MCF 10A (cell line): ENCODE measurements around the gene NDUFS5. TPM values are rescaled to one million over a fixed set of nuclear protein-coding genes. Genes with fewer than 3 reads are reported as not detected.

Experiments used
- BruUV-seq: library from RNA; stranded (reverse); fragments of 400-500 nt; replicated peaks from 2 replicates; lab custom pipeline; 2021; lab: Mats Ljungman, UMichigan
- CTCF ChIA-PET: fragments of 300-600 bp; sonication (Branson Sonifier 250); formaldehyde crosslinking; extraction: SDS; loops from one replicate; lab custom pipeline; 2021; ENCODE audit warnings: antibody characterized with exemption, inconsistent platforms; lab: Yijun Ruan, JAX
- POLR2A ChIA-PET: fragments of 300-600, 350-650 bp; sonication (Branson Sonifier 250); formaldehyde crosslinking; extraction: SDS; loops from one replicate; lab custom pipeline; 2020; ENCODE audit warnings: antibody characterized with exemption, inconsistent platforms; lab: Yijun Ruan, JAX
- DNase-seq: peaks from one replicate; pipeline ENCODE4 v3.0.0-alpha.2; 2018; ENCODE audit not compliant: unreplicated experiment
- H3K27ac Mint-ChIP-seq: one replicate; pipeline ENCODE4 v1.8.0; 2022; ENCODE audit warnings: mild to moderate bottlenecking, low read depth, mixed read lengths; ENCODE audit not compliant: unreplicated experiment
- H3K27me3 Mint-ChIP-seq: one replicate; pipeline ENCODE4 v1.8.0; 2022; ENCODE audit warnings: mixed read lengths; ENCODE audit not compliant: insufficient read depth, unreplicated experiment
- H3K36me3 Mint-ChIP-seq: one replicate; pipeline ENCODE4 v1.8.0; 2022; ENCODE audit warnings: mild to moderate bottlenecking, moderate library complexity, mixed read lengths; ENCODE audit not compliant: insufficient read depth, unreplicated experiment
- H3K4me1 Mint-ChIP-seq: one replicate; pipeline ENCODE4 v1.8.0; 2022; ENCODE audit warnings: mixed read lengths; ENCODE audit not compliant: insufficient read depth, unreplicated experiment
- H3K4me3 Mint-ChIP-seq: one replicate; pipeline ENCODE4 v1.8.0; 2022; ENCODE audit warnings: mild to moderate bottlenecking, moderate library complexity, mixed read lengths; ENCODE audit not compliant: unreplicated experiment
- H3K9me3 Mint-ChIP-seq: one replicate; pipeline ENCODE4 v1.8.0; 2022; ENCODE audit warnings: mixed read lengths; ENCODE audit not compliant: unreplicated experiment
- intact Hi-C: fragments of 100-400 bp; cut with micrococcal nuclease; formaldehyde crosslinking; loops from 2 replicates; pipeline ENCODE4 v1.14.1; 2022
- total RNA-seq: library from RNA; stranded (reverse); gene quantifications from 2 replicates; pipeline ENCODE4 v1.2.3, GENCODE V29; 2022
- TF ChIP-seq, protein P1 (sequence below): fragments of 200-600 bp; IDR thresholded peaks from one replicate; pipeline ENCODE4 v1.8.0; 2022; ENCODE audit warnings: antibody characterized with exemption, mild to moderate bottlenecking; ENCODE audit not compliant: unreplicated experiment

The NDUFS5 gene
- total RNA-seq, 1 experiment from 2014 or later = 233 TPM

DNA sequence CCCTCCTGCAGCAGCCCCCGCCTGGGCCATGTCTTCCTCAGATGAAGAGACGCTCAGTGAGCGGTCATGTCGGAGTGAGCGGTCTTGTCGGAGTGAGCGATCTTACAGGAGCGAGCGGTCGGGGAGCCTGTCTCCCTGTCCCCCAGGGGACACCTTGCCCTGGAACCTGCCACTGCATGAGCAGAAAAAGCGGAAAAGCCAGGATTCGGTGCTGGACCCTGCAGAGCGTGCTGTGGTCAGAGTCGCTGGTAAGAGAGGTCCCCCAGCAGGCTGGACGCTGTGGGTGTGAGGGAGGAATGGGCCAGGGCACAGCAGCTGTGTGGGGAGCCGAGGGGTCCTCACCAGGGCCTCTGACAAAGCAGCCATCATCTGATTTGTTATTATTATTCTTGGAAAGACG, 58.0 kb downstream of the NDUFS5 start:
- CTCF ChIA-PET = interaction anchor here (1.0 kb wide), 1 partner anchor 18 kb away, joined by 3 read pairs; no protein-coding TSS in a partner anchor
- Mint-ChIP-seq H3K27ac (no peak overlapping the region), H3K4me3 (no peak overlapping the region), H3K4me1 (no peaks in the 10 kb centered on the region), H3K36me3 (no peaks in the 10 kb centered on the region), H3K27me3 (peaks cover 11% of the 10 kb centered on the region), H3K9me3 (no peaks in the 10 kb centered on the region)
- no peak for DNase-seq
- intact Hi-C loops = no loop called here
- POLR2A ChIA-PET = interaction anchor here (1.4 kb wide), 1 partner anchor 7 kb away, joined by 5 read pairs; no protein-coding TSS in a partner anchor
- TF ChIP-seq, protein P1, sequence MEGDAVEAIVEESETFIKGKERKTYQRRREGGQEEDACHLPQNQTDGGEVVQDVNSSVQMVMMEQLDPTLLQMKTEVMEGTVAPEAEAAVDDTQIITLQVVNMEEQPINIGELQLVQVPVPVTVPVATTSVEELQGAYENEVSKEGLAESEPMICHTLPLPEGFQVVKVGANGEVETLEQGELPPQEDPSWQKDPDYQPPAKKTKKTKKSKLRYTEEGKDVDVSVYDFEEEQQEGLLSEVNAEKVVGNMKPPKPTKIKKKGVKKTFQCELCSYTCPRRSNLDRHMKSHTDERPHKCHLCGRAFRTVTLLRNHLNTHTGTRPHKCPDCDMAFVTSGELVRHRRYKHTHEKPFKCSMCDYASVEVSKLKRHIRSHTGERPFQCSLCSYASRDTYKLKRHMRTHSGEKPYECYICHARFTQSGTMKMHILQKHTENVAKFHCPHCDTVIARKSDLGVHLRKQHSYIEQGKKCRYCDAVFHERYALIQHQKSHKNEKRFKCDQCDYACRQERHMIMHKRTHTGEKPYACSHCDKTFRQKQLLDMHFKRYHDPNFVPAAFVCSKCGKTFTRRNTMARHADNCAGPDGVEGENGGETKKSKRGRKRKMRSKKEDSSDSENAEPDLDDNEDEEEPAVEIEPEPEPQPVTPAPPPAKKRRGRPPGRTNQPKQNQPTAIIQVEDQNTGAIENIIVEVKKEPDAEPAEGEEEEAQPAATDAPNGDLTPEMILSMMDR = no peak
- BruUV-seq = no TSS peak

Other genes with a start within 250 kb of the NDUFS5 start
- 23.3 and 40.6 TPM in 2 replicates for gene RRAGC, start 166.6 kb upstream of the NDUFS5 start, total RNA-seq
- gene MYCBP, start 153.0 kb upstream of the NDUFS5 start, total RNA-seq = 16.1 and 18.9 TPM in 2 replicates
- not detected in 2 replicates for gene GJA9, start 144.8 kb upstream of the NDUFS5 start, total RNA-seq
- 0.30 and 0.52 TPM in 2 replicates for gene RHBDL2, start 84.5 kb upstream of the NDUFS5 start, total RNA-seq
- gene AKIRIN1, start 35.1 kb upstream of the NDUFS5 start, total RNA-seq = 59.0 and 63.7 TPM in 2 replicates
- gene MACF1, start 178.3 kb downstream of the NDUFS5 start, total RNA-seq = 188 and 197 TPM in 2 replicates